Gastroesophageal sphincter (tissue), 3 donors: Measurements from ENCODE around the gene KCNH3.

Experiments
- CTCF ChIP-seq, 4 experiments: fragments of 200-600 bp in 2 of 4; fragments of 450-650 bp in 2 of 4; sonication (generic) in 1 of 4; IDR thresholded peaks; one replicate each; pipeline ENCODE4 v1.5.1; 2017 to 2019; ENCODE audit warnings: antibody characterized with exemption in 4 of 4, mild to moderate bottlenecking in 2 of 4, moderate library complexity in 2 of 4
- EP300 ChIP-seq: sonication (generic); formaldehyde crosslinking; IDR thresholded peaks from one replicate; pipeline ENCODE4 v1.6.1; 2017; ENCODE audit warnings: antibody characterized with exemption, mild to moderate bottlenecking
- POLR2A ChIP-seq, 2 donors: fragments of 450-650 bp; IDR thresholded peaks; one replicate each; pipeline ENCODE4 v1.6.1; 2017; ENCODE audit warnings: antibody characterized with exemption in 2 of 2, mild to moderate bottlenecking in 2 of 2, moderate library complexity in 1 of 2

DNA sequence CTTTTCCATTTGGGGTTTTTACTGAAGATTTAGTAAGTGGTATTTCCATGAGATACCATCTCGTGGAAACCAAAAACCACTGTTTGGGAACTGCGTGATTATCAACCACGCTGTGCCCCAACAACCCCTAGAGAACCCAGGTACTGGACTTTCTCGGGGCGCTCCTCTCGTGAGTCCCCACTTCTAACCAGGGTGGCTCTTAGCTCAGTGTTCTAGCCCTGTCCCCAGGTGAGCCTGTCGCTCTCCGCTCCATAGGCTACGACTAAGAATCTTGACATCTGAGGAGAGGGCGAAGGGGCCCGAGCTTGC, 28.4 kb downstream of the KCNH3 start:
- TF ChIP-seq POLR2A (IDR thresholded peaks at IDR 0.05) (no peak), CTCF (IDR thresholded peaks at IDR 0.05) (no peak), EP300 (no peak)
